NOMO-1 treated with dmso at 0.1 percent for 144 hours (cell line): Measurements from ENCODE around the gene SYNGR2.
"Not testable (repeated sequence)": the region's sequence is repeated elsewhere in the genome, so short reads cannot be mapped to it uniquely, and the experiment has no call there.

Experiments
- DNase-seq: peaks from one replicate; lab custom pipeline; 2025; ENCODE audit not compliant: unreplicated experiment; lab: John Stamatoyannopoulos, UW

SYNGR2 gene

GRCh38 chr17:78129351-78130089 lies 38.9 kb upstream of the SYNGR2 start:
- no peak for DNase-seq

GRCh38 chr17:78130090-78130436 lies 38.3 kb upstream of the SYNGR2 start:
- no peak for DNase-seq

DNA sequence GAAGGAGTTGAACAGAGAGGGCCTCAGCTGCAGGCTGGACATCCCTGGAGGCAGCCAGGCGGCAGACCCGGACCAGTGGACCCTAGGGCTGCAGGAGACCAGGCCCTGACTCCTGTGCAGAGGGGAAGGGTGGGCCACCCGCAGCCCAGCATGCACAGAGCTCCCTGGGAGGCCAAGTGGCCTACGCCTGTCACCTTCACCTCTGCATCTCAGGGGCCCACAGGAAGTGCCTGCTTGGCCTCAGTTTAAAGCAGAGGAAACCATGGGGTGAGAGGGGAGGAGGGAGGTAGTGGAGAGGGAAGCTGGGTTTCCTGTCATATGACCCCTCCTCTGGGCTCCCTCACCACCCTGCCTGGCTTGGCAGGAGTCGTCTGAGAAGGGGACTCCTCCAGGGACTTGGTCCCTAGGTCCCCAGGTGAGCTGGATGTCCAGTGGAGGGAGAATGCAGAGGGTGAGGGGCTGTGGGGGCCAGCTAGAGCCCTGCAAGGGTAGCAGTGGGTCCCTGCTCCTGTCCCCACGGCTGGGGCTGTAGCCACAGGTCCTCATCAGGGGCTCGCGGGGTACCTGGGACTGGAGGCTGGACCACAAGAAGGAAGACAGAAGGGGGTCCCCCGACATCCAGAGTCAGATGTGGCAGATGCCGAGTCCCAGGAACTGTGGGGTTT lies 37.8 kb upstream of the SYNGR2 start, which contains the start of gene TMC8:
TMC8 (plus strand) TSS at position 335 of the 665 bp plus-strand sequence. CDS start 818 bp downstream, outside the sequence.
- peak; percentile 88 for DNase-seq

GRCh38 chr17:78131172-78132083 lies 37.0 kb upstream of the SYNGR2 start:
- no peak for DNase-seq

DNA sequence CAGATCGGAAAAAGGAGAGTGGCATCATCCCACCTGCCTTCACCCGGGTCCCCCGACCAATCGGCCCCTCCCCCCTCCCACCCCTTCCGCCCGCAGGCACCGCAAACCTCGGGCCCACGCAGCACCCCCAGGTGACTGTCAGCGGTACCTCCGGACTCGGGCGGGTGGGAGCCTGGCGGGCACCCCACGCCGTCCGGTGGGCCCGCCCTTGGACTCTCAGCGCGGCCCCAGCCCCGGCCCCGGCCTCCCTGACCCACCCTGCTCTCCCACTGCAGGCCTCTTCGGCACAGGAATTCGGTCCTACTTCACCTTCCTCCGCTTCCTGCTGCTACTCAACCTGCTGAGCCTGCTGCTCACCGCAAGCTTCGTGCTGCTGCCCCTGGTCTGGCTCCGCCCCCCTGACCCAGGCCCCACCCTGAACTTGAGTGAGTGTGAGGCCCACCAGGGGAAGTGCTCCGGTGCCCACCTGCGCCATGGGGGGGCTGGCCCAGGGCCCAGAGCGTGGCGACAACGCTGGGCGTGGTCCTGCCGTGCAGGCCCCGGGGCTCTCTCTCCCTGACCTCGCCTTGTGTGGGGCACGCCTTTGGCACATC lies 36.2 kb upstream of the SYNGR2 start:
- no peak for DNase-seq

GRCh38 chr17:78132767-78133178 lies 35.6 kb upstream of the SYNGR2 start:
- no peak for DNase-seq

GRCh38 chr17:78133179-78133951 lies 35.0 kb upstream of the SYNGR2 start:
- DNase-seq = no peak

DNA sequence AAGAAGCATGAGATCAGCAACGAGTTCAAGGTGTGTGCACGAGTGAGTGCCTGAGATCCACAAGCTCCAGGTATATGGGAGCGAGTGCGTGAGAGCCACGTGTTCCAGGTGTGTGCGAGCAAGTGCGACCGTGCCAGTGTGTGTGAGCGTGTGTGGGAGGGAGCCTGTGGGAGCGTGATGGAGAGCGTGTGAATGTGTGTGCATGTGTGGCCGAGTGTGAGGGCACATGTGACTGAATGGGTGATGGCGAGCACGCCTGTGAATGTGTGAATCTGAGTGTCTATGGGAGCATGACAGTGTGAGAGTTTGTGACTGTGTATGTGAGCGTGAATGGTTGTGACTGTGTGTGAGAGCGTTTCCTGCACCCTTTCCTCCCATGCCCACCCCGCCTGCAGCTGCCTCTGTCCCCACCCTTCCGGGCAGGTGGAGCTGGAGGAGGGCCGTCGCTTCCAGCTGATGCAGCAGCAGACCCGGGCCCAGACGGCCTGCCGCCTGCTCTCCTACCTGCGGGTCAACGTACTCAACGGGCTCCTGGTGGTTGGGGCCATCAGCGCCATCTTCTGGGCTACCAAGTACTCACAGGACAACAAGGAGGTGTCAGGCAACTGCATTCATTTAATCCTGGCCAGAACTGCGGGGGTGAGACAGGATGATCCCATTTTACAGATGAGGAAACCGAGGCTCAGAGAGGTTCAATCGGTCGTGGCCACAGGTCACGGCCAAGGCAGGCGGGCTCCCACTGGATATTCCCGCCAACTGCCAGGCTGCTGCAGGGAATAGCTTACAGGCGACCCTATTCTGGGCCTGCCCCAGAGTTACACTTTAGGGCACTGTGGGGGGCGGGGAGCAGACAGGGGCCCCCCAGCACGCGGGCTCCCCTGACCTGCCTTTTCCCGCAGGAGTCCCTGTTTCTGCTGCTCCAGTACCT lies 34.1 kb upstream of the SYNGR2 start:
- peak; percentile 22 for DNase-seq

DNA sequence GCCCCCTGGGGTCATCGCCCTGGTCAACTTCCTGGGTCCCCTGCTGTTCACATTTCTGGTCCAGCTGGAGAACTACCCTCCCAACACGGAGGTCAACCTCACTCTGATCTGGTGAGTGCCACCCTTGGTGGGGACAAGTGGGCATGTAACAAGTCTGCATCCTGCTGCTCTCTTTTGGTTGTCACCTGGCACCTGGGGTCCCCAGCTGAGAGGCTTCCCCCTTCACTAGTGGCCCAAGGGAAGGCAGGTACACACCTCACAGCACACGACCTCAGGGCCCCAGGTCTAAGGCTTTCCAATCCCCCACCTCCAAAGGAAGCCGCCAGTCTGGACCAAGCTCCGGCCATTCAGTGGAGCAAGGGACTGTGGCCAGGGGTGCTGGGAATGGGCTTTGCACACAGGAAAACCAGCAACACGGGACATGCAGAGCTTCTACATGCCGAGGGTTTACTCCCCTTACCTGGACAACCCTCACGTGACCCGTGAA lies 33.4 kb upstream of the SYNGR2 start:
- no peak for DNase-seq

DNA sequence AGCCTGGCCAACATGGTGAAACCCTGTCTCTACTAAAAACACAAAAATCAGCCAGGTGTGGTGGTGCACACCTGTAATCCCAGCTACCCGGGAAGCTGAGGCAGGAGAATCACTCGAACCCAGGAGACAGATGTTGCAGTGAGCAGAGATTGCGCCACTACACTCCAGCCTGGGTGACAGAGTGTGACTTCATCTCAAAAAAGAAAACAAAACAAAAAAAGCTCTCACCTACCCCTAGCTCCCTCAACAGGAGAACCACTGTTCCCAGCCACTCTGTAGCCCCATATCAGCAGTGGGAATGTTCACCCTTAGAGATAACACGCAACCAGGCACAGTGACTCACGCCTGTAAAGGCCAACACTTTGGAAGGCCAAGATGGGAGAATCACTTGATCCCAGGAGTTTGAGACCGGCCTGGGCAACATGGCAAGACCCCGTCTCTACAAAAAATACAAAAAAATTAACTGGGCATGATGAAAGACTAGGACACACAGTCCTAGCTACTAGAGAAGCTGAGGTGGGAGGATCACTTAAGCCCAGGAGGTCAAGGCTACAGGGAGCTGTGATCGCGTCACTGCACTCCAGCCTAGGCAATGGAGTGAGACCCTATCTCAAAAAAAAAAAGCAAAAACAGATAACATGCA lies 32.4 kb upstream of the SYNGR2 start:
- no peak for DNase-seq

GRCh38 chr17:78137392-78138203 lies 30.8 kb upstream of the SYNGR2 start:
- DNase-seq = no peak

GRCh38 chr17:78138204-78139060 lies 29.9 kb upstream of the SYNGR2 start:
- DNase-seq = no peak

GRCh38 chr17:78139861-78140168 lies 28.6 kb upstream of the SYNGR2 start:
- not testable (repeated sequence) for DNase-seq

GRCh38 chr17:78140169-78141051 lies 28.0 kb upstream of the SYNGR2 start:
- peak; percentile 93 for DNase-seq

DNA sequence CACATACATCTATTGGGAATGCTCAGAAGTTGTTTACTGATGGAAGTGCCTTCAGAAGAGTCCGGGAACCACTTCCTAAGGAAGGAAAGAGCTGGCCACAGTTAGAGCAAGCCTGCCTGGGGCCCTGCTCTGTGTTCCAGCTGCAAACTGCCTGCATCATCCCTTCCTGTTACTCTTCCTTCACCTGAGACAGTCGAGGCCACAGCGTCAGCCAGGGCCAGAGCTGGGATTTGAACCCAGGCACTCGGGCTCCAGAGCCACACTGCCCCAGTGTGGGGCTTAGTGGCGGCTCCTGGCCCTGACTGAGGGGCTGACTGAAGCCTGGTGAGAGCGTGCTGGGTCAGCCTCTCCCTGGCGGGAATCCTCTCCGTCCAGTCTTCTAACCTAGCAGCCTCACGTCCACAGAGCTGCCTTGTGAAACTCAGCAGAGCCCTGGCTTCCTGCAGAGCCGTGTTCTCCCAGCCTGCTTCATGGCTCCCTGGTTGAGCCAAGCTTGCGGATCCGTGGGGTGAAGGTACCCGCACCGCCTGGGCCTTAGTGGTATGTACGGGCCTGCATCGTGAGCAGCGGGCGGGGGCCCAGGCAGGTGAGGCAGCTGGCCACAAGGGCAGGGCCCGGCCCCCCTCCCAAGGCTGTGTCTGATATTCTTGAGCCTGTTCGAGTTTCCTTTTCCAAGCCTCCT lies 26.8 kb upstream of the SYNGR2 start:
- no peak for DNase-seq
